Osteocyte (in vitro differentiated cells): Measurements from ENCODE around the gene LIF. TPM values are rescaled to one million over a fixed set of nuclear protein-coding genes. Genes with fewer than 3 reads are reported as not detected.

Experiments used
- DNase-seq: peaks from one replicate; pipeline ENCODE4 v3.0.0; 2021; ENCODE audit warnings: mixed read lengths; ENCODE audit not compliant: unreplicated experiment; ENCODE audit errors: extremely low spot score
- H3K27ac Mint-ChIP-seq: one replicate; pipeline ENCODE4 v1.8.0; 2021; ENCODE audit warnings: mild to moderate bottlenecking, mixed read lengths; ENCODE audit not compliant: unreplicated experiment
- H3K27me3 Mint-ChIP-seq: one replicate; pipeline ENCODE4 v1.8.0; 2021; ENCODE audit warnings: mixed read lengths; ENCODE audit not compliant: unreplicated experiment
- H3K36me3 Mint-ChIP-seq: one replicate; pipeline ENCODE4 v1.8.0; 2021; ENCODE audit warnings: mixed read lengths; ENCODE audit not compliant: unreplicated experiment
- H3K4me1 Mint-ChIP-seq: one replicate; pipeline ENCODE4 v1.8.0; 2021; ENCODE audit warnings: mixed read lengths; ENCODE audit not compliant: unreplicated experiment
- H3K4me3 Mint-ChIP-seq: one replicate; pipeline ENCODE4 v1.8.0; 2021; ENCODE audit warnings: mild to moderate bottlenecking, moderate library complexity, mixed read lengths; ENCODE audit not compliant: unreplicated experiment
- H3K9me3 Mint-ChIP-seq: one replicate; pipeline ENCODE4 v1.8.0; 2021; ENCODE audit warnings: mixed read lengths; ENCODE audit not compliant: unreplicated experiment
- CTCF ChIP-seq: fragments of 200-600 bp; sonication (generic); IDR thresholded peaks from 2 replicates; pipeline ENCODE4 v1.5.0; 2021; ENCODE audit warnings: antibody characterized with exemption, mild to moderate bottlenecking, moderate library complexity
- total RNA-seq: library from RNA; stranded (reverse); gene quantifications from 2 replicates; pipeline ENCODE4 v1.2.1, GENCODE V29; 2021

Gene LIF
- total RNA-seq, 1 donor from 2014 or later: 15.5 TPM

- Mint-ChIP-seq H3K4me1 (peaks cover 9% of the 10 kb centered on the region), H3K4me3 (no peak overlapping the region), H3K36me3 (no peaks in the 10 kb centered on the region), H3K27me3 (no peaks in the 10 kb centered on the region), H3K27ac (no peak overlapping the region), H3K9me3 (no peaks in the 10 kb centered on the region)
- no peak for DNase-seq
- TF ChIP-seq CTCF: no peak
These were observed 13.7 kb upstream of the LIF start for GRCh38 chr22:30260276-30260675.

GRCh38 chr22:30254314-30254713 lies 7.8 kb upstream of the LIF start:
- H3K9me3 Mint-ChIP-seq: no peaks in the 10 kb centered on the region
- H3K36me3 Mint-ChIP-seq: no peaks in the 10 kb centered on the region
- no peak overlapping the region for H3K27ac Mint-ChIP-seq
- H3K4me3 Mint-ChIP-seq: no peak overlapping the region
- peaks cover 47% of the 10 kb centered on the region for H3K4me1 Mint-ChIP-seq
- no peak for DNase-seq
- no peak for TF ChIP-seq CTCF
- no peaks in the 10 kb centered on the region for H3K27me3 Mint-ChIP-seq

GRCh38 chr22:30253205-30253852 lies 6.8 kb upstream of the LIF start:
- Mint-ChIP-seq H3K9me3 (no peaks in the 10 kb centered on the region), H3K4me1 (peaks cover 55% of the 10 kb centered on the region), H3K27ac (peak overlapping the region; percentile 84), H3K27me3 (no peaks in the 10 kb centered on the region), H3K36me3 (no peaks in the 10 kb centered on the region), H3K4me3 (no peak overlapping the region)
- TF ChIP-seq CTCF: no peak
- no peak for DNase-seq

- H3K4me1 Mint-ChIP-seq: peaks cover 61% of the 10 kb centered on the region
- H3K36me3 Mint-ChIP-seq: no peaks in the 10 kb centered on the region
- H3K27me3 Mint-ChIP-seq: no peaks in the 10 kb centered on the region
- no peak for DNase-seq
- no peak for TF ChIP-seq CTCF
- peak overlapping the region; percentile 84 for H3K27ac Mint-ChIP-seq
- H3K9me3 Mint-ChIP-seq: no peaks in the 10 kb centered on the region
- H3K4me3 Mint-ChIP-seq: no peak overlapping the region
These were observed 6.0 kb upstream of the LIF start for GRCh38 chr22:30252411-30253204.

GRCh38 chr22:30251711-30252110 lies 5.2 kb upstream of the LIF start:
- no peaks in the 10 kb centered on the region for H3K9me3 Mint-ChIP-seq
- H3K36me3 Mint-ChIP-seq: no peaks in the 10 kb centered on the region
- no peak for TF ChIP-seq CTCF
- H3K4me3 Mint-ChIP-seq: no peak overlapping the region
- H3K27ac Mint-ChIP-seq: peak overlapping the region; percentile 79
- no peaks in the 10 kb centered on the region for H3K27me3 Mint-ChIP-seq
- peaks cover 68% of the 10 kb centered on the region for H3K4me1 Mint-ChIP-seq
- DNase-seq: no peak
